Mesothelial cell of epicardium (in vitro differentiated cells): ENCODE results near the gene C10orf90. TPM values are rescaled to one million over a fixed set of nuclear protein-coding genes. Genes with fewer than 3 reads are reported as not detected.

Experiments
- DNase-seq, 2 experiments: peaks; one replicate each; pipeline ENCODE4 v3.0.0; 2021; ENCODE audit warnings: low spot score in 2 of 2; ENCODE audit not compliant: unreplicated experiment in 2 of 2
- H3K27ac Mint-ChIP-seq: 2 replicates; pipeline ENCODE4 v1.8.0; 2021; ENCODE audit warnings: mixed read lengths
- H3K27me3 Mint-ChIP-seq: 2 replicates; pipeline ENCODE4 v1.8.0; 2021; ENCODE audit warnings: low read depth, mixed read lengths
- H3K36me3 Mint-ChIP-seq: 2 replicates; pipeline ENCODE4 v1.8.0; 2021; ENCODE audit warnings: mixed read lengths
- H3K4me1 Mint-ChIP-seq: 2 replicates; pipeline ENCODE4 v1.8.0; 2021; ENCODE audit warnings: mixed read lengths
- H3K4me3 Mint-ChIP-seq: 2 replicates; pipeline ENCODE4 v1.8.0; 2021; ENCODE audit warnings: mild to moderate bottlenecking, moderate library complexity, mixed read lengths
- H3K9me3 Mint-ChIP-seq: 2 replicates; pipeline ENCODE4 v1.8.0; 2021; ENCODE audit warnings: mixed read lengths
- CTCF ChIP-seq: fragments of 200-600 bp; sonication (generic); IDR thresholded peaks from one replicate; pipeline ENCODE4 v1.5.0; 2021; ENCODE audit warnings: antibody characterized with exemption; ENCODE audit not compliant: unreplicated experiment
- total RNA-seq: library from RNA; stranded (reverse); gene quantifications from 3 replicates; pipeline ENCODE4 v1.2.1, GENCODE V29; 2021

Gene C10orf90
- total RNA-seq, 1 donor from 2014 or later = not detected

GRCh38 chr10:126448091-126448490 lies 222.4 kb downstream of the C10orf90 start:
- no peak for TF ChIP-seq CTCF
- Mint-ChIP-seq H3K4me3 (no peak overlapping the region), H3K9me3 (peaks cover 56% of the 10 kb centered on the region), H3K36me3 (no peaks in the 10 kb centered on the region), H3K4me1 (no peaks in the 10 kb centered on the region), H3K27me3 (peaks cover 11% of the 10 kb centered on the region), H3K27ac (no peak overlapping the region)
- no peak for DNase-seq

GRCh38 chr10:126439942-126440341 lies 230.6 kb downstream of the C10orf90 start:
- Mint-ChIP-seq H3K27ac (no peak overlapping the region), H3K36me3 (no peaks in the 10 kb centered on the region), H3K9me3 (peaks cover 44% of the 10 kb centered on the region), H3K27me3 (peaks cover 2% of the 10 kb centered on the region), H3K4me3 (no peak overlapping the region), H3K4me1 (peaks cover 6% of the 10 kb centered on the region)
- DNase-seq = no peak
- TF ChIP-seq CTCF = no peak

DNA sequence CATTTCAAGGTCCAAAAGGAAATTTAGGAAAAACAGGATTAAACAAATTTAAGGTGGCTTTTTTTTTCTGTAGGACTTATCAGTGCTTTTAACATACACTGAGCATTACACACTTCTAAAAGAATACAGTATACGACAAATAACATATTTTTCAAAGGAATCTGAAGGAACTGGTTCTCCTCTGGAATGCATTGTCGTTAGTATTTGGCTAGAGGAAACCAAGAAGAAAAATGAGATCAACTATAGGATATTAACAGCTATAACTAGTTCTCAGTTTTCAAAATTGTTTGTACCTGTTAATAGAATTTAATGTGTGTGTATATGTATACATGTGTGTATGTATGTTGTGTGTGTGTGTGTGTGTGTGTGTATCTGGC lies 232.1 kb downstream of the C10orf90 start:
- H3K4me3 Mint-ChIP-seq = no peak overlapping the region

DNA sequence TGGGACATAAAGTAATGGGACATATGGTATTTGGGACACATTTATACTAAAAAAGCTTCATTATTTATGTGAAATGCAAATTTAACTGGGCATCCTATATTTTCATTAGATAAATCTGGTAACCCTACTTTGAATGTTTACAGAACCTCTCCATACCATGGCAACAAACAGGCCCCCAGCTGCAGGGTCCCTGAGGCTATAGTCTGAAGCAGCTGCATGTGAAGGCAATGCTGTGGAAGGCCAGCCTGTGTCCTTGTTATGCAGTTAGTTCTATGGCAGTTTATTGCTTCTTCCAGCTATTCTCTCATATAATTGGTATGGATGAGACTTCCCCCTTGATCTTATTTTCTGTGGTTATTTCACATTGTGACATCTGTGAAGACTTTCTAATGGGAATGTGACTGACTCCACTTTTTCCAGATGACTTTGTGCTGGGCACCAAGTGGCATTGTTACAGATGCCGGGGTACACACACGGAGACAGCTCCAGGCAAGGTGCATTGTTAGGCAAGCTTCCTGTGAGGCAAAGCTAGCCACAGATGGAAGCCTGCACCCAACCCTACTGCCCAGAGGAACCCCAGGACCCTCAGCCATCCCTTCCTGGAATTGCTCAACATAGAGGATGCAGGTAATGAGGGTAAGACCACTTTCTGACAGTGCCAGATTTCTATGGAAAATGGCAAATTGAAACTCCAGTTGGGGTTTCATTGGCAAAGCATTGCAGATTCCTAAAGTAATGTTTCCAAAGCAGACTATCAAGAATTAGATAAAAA lies 232.7 kb downstream of the C10orf90 start:
- DNase-seq = no peak
- Mint-ChIP-seq H3K27ac (no peak overlapping the region), H3K36me3 (no peaks in the 10 kb centered on the region), H3K27me3 (no peaks in the 10 kb centered on the region), H3K4me3 (no peak overlapping the region), H3K9me3 (peaks cover 26% of the 10 kb centered on the region), H3K4me1 (peaks cover 6% of the 10 kb centered on the region)
- no peak for TF ChIP-seq CTCF

More for the DNA sequence above, 232.1 kb downstream of the C10orf90 start:
- Mint-ChIP-seq H3K27ac (no peak overlapping the region), H3K36me3 (no peaks in the 10 kb centered on the region), H3K27me3 (peaks cover 2% of the 10 kb centered on the region), H3K4me1 (peaks cover 6% of the 10 kb centered on the region), H3K9me3 (peaks cover 32% of the 10 kb centered on the region)
- TF ChIP-seq CTCF = no peak
- DNase-seq = no peak

GRCh38 chr10:126434235-126434634 lies 236.3 kb downstream of the C10orf90 start:
- H3K36me3 Mint-ChIP-seq = no peaks in the 10 kb centered on the region
- H3K27ac Mint-ChIP-seq = no peak overlapping the region
- H3K27me3 Mint-ChIP-seq = peaks cover 5% of the 10 kb centered on the region
- H3K4me1 Mint-ChIP-seq = peaks cover 6% of the 10 kb centered on the region
- H3K4me3 Mint-ChIP-seq = no peak overlapping the region
- no peak for DNase-seq
- TF ChIP-seq CTCF = no peak
- H3K9me3 Mint-ChIP-seq = peaks cover 3% of the 10 kb centered on the region
